AG04450 (cell line): ENCODE results near the gene CPT2. TPM values are rescaled to one million over a fixed set of nuclear protein-coding genes. Genes with fewer than 3 reads are reported as not detected.
"Not testable (repeated sequence)": the region's sequence is repeated elsewhere in the genome, so short reads cannot be mapped to it uniquely, and the experiment has no call there.

Experiments
- CTCF ChIA-PET: fragments of 300-600, 350-600 bp; formaldehyde crosslinking; extraction: SDS; loops from one replicate; lab custom pipeline; 2022; ENCODE audit warnings: antibody characterized with exemption, inconsistent platforms; lab: Charles Lee
- POLR2A ChIA-PET: fragments of 350-600 bp; formaldehyde crosslinking; extraction: SDS; loops from one replicate; lab custom pipeline; 2021; ENCODE audit warnings: antibody characterized with exemption, inconsistent platforms; lab: Yijun Ruan, JAX
- DNase-seq: peaks from one replicate; pipeline ENCODE4 v3.0.0-alpha.2; 2011; ENCODE audit warnings: low read depth, low spot score
- H3K27ac ChIP-seq: one replicate; pipeline ENCODE4 v1.5.1; 2012; ENCODE audit warnings: low read depth, low read length, control low read depth
- H3K27me3 ChIP-seq: one replicate; pipeline ENCODE4 v1.6.0; 2012; ENCODE audit warnings: low read length; ENCODE audit not compliant: control insufficient read depth, insufficient read depth
- H3K4me3 ChIP-seq: 2 replicates; pipeline ENCODE4 v1.5.1; 2011; ENCODE audit warnings: mild to moderate bottlenecking, low read depth, low read length, control low read depth
- H3K9me3 ChIP-seq: 2 replicates; pipeline ENCODE4 v1.5.1; 2012; ENCODE audit warnings: low read length; ENCODE audit not compliant: control insufficient read depth, insufficient read depth
- polyA plus RNA-seq: library from polyadenylated mRNA; depleted of rRNA; stranded (reverse); fragments of >200 nt; gene quantifications from 2 replicates; pipeline ENCODE4 v1.2.3, GENCODE V29; 2011
- TF ChIP-seq, protein P1 (sequence below): IDR thresholded peaks from 2 replicates; pipeline ENCODE4 v1.5.1; 2011; ENCODE audit warnings: low read depth, low read length, control low read depth, inconsistent platforms

Gene CPT2
- polyA plus RNA-seq, 1 experiment: 17.6 TPM

DNA sequence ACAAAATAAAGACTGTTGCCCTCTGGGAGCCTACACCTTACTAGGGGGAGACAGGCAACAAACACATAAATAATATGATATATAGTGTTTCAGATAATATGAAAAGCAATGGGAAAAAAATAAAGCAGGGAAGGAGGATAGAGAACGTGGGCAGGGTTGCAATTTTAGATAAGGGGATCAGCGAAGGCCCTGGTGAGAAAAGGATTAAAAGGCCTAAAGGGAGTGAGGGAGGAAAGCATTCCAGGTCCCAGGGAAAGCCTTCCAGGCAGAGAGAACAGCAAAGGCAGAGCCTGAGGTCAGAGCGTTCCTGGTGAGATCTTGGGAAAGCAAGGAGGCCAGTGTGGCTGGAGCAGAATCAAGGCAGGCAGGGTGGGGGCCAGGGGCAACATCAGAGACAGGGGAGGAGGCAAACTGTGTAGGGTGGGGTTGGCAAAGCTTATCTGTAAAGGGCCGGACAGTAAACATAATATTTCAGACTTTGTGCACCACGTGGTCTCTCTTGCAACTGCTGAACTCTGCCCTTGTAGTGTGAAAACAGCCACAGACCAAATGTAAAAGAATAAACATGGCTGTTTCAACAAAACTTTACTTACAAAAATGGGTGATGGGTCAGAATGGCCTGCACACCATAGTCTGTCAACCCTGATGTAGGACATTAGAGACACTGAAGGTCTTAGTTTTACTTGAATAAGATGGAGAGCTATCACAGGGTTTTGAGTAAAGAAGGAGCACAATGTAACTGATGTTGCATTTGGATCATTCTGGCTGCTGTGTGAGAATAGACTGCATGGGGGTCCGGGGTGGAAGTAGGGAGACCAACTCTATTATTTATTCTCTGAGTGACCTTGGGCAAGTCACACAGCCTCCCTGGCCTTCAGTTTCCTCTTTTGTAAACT is 13.3 kb upstream of the CPT2 start:
- H3K27me3 ChIP-seq: no peaks in the 10 kb centered on the region
- peak overlapping the region; percentile 85 for H3K27ac ChIP-seq
- DNase-seq: peak; percentile 84
- no peak overlapping the region for H3K4me3 ChIP-seq
- CTCF ChIA-PET: interaction anchor here (0.6 to 1.4 kb wide), 7 partner anchors 9 to 1291 kb away, joined by 3 to 5 read pairs (median 3); partner anchors contain the start of gene ECHDC2
- H3K9me3 ChIP-seq: no peaks in the 10 kb centered on the region
- TF ChIP-seq, protein P1, sequence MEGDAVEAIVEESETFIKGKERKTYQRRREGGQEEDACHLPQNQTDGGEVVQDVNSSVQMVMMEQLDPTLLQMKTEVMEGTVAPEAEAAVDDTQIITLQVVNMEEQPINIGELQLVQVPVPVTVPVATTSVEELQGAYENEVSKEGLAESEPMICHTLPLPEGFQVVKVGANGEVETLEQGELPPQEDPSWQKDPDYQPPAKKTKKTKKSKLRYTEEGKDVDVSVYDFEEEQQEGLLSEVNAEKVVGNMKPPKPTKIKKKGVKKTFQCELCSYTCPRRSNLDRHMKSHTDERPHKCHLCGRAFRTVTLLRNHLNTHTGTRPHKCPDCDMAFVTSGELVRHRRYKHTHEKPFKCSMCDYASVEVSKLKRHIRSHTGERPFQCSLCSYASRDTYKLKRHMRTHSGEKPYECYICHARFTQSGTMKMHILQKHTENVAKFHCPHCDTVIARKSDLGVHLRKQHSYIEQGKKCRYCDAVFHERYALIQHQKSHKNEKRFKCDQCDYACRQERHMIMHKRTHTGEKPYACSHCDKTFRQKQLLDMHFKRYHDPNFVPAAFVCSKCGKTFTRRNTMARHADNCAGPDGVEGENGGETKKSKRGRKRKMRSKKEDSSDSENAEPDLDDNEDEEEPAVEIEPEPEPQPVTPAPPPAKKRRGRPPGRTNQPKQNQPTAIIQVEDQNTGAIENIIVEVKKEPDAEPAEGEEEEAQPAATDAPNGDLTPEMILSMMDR: no peak
- POLR2A ChIA-PET: interaction anchor here (0.8 to 1.5 kb wide), 3 partner anchors 13 to 76 kb away, joined by 4 to 7 read pairs (median 6); no protein-coding TSS in a partner anchor

DNA sequence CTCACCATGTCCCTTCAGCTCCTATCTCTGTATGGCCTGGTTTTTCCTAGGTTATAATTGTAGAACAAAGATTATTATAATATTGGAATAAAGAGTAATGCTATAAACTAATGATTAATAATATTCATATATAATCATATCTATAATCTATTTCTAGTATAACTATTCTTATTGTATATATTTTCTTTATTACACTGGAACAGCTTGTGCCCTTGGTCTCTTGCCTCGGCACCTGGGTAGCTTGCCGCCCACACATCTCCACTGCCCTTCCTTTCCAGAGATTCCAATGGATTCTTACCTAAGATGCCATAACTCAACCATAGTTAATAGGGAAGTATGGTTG is 10.7 kb upstream of the CPT2 start:
- H3K4me3 ChIP-seq, H3K27me3 ChIP-seq, POLR2A ChIA-PET, H3K9me3 ChIP-seq, H3K27ac ChIP-seq, DNase-seq: not testable (repeated sequence)
- CTCF ChIA-PET: interaction anchor here (0.7 to 1.9 kb wide), 9 partner anchors 10 to 280 kb away, joined by 3 to 11 read pairs (median 3); partner anchors contain the start of gene CPT2

DNA sequence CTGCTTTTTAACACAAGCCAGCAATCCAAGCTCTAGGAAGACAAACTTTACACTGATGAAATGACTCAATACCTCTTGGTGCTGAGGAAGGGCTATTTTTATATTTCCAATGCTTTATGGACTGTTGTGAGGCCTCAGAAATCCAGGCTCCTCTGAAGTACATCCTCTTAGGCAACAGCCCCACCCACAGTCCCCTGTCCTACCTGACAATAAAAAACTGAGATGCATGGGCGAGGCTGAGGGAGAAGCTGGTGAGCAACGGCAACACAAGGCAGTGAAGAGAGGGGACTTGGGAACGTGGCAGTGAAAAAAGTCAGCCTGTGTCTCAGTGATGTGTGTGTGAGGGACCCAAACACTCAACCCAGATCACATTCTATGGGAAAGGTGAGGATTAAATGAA is 10.1 kb upstream of the CPT2 start:
- no peak overlapping the region for H3K27ac ChIP-seq
- no peak overlapping the region for H3K4me3 ChIP-seq
- ChIA-PET CTCF (interaction anchor here (0.7 to 1.9 kb wide), 12 partner anchors 9 to 344 kb away, joined by 3 to 11 read pairs (median 3); partner anchors contain the start of genes CPT2 and ZYG11A), POLR2A (interaction anchor here (0.6 kb wide), 1 partner anchor 588 kb away, joined by 4 read pairs; no protein-coding TSS in a partner anchor)
- no peaks in the 10 kb centered on the region for H3K27me3 ChIP-seq
- TF ChIP-seq, protein P1: no peak
- DNase-seq: no peak
- H3K9me3 ChIP-seq: no peaks in the 10 kb centered on the region

DNA sequence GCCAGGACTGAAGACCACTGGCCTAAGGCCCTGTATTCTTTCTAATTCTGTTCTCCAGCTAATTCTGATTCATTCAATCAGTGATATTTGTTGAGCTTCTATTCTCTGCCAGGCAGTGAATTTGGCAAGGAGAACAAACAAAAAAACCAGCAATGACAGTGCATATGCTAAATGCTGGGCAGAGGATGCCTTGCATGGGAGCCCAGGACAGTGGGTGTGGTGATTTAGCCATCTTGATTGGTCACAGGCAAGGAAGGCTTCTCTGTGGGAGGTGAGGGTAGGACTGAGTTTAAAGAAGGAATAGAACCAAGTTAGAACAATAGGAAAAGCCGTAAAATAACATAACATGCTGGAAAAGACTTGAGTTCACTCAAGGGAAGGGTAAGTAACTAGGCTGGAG is 9.2 kb upstream of the CPT2 start:
- POLR2A ChIA-PET: no interaction called here

DNA sequence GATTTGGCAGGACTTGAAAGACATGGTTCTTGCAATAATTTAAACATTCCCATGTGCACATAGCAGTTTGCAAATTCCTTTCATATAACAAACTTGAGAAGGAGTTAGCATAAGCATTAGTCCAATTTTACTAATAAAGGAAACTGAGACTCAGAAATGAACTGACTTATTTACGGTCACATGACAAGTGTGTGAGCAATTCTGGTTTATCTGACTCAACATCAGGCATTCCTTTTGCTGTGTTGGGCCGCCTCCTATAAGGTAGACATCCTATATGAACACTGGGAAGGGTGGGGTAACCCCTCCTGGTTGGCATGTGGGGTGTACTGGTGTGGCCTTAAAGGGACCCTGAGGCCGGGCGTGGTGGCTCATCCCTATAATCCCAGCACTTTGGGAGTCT is 8.5 kb upstream of the CPT2 start:
- ChIA-PET CTCF (no interaction called here), POLR2A (no interaction called here)
- Histone ChIP-seq H3K27ac (no peak overlapping the region), H3K4me3 (no peak overlapping the region), H3K27me3 (no peaks in the 10 kb centered on the region), H3K9me3 (no peaks in the 10 kb centered on the region)
- no peak for DNase-seq
- TF ChIP-seq, protein P1: no peak

More for the DNA sequence above, 9.2 kb upstream of the CPT2 start:
- H3K27ac ChIP-seq: no peak overlapping the region
- no peak overlapping the region for H3K4me3 ChIP-seq
- CTCF ChIA-PET: interaction anchor here (1.1 to 1.9 kb wide), 6 partner anchors 8 to 282 kb away, joined by 3 to 11 read pairs (median 3); partner anchors contain the start of gene CPT2
- TF ChIP-seq, protein P1: no peak
- H3K27me3 ChIP-seq: no peaks in the 10 kb centered on the region
- DNase-seq: no peak
- no peaks in the 10 kb centered on the region for H3K9me3 ChIP-seq
